GM21447 (cell line): ENCODE data around the gene FOLH1.
"Not testable (repeated sequence)": the region's sequence is repeated elsewhere in the genome, so short reads cannot be mapped to it uniquely, and the experiment has no call there.

ENCODE experiments used
- ATAC-seq: cut with Tn5 transposase; IDR thresholded peaks from one replicate; pipeline ENCODE4 v1.9.1; 2021; ENCODE audit not compliant: unreplicated experiment

The FOLH1 gene

GRCh38 chr11:49184756-49185155 lies 23.6 kb downstream of the FOLH1 start:
- ATAC-seq = not testable (repeated sequence)

DNA sequence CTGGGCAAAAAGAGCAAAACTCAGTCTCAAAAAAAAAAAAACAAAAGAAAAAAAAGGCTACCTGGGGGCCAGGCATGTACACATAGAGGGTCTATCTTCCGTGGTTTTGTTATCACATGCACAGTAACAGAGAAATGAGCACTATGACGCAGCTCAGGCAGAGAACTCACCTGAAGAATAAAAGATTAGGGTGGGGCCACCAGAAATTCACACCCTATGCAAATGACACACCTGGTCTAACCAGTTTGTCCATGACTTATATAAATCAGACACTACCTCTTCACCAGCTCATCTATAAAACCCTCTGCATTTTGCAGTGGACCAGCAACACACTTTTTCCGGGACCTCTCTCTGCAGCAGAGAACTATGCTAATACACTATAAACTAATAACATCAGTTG lies 30.5 kb downstream of the FOLH1 start:
- ATAC-seq = not testable (repeated sequence)

DNA sequence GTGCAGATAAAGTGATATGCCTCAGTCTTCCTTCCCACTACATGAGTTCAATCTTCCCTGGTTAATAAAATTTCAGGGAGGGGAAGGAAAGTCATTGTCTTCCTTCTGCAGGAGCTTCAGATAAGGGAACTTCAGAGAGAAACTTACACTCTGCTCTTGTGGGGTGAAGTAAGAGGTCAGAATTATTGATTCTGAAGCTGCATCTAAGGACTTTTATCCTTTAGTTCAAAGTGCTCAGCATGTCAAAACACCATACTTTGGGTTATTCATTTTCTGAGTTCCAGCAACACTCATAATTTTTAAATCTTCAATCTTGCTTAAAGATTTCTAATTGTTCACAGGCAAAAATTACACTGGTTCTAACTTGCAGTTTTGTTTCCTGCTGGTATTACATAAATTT lies 33.0 kb downstream of the FOLH1 start:
- not testable (repeated sequence) for ATAC-seq

- not testable (repeated sequence) for ATAC-seq
Measured at GRCh38 chr11:49174691-49175366, 33.6 kb downstream of the FOLH1 start.

DNA sequence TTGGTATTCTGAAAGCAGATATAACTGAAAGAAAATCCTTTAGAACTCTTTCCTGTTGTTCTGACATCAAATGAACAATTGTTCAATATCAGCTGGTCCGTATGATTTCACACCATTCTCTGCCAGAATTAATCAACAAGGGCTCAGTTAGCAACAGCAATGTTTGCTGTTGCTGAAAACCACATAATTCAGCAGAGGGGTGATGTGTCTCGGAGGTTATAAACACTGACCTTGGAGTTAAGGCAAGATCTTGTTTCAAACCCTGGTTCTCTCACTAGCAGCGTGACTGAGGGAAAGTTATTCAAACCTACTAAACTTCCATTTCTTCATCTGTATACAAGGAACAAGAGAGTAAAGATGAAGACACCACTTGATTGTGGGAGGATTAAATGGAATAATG lies 36.8 kb downstream of the FOLH1 start:
- ATAC-seq = not testable (repeated sequence)

- ATAC-seq = not testable (repeated sequence)
Measured at GRCh38 chr11:49169579-49169978, 38.8 kb downstream of the FOLH1 start.

DNA sequence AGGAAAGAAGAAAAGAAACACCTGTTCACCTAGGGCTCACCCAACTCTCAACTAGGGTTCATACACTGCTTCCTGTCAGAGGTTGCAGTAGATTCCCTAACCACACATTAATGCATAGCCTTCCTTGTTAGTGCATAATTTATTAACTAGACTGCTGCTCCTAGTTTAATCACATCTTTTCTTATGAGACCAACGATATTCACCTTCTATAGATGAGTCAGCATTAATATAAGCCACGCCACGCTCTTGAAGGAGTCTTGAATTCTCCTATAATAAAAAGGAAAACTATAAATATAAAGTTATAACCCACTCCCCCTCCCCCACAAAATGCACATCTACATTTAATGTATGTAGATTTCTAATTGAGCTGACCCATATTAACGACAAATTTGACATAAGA lies 39.4 kb downstream of the FOLH1 start:
- ATAC-seq = not testable (repeated sequence)

DNA sequence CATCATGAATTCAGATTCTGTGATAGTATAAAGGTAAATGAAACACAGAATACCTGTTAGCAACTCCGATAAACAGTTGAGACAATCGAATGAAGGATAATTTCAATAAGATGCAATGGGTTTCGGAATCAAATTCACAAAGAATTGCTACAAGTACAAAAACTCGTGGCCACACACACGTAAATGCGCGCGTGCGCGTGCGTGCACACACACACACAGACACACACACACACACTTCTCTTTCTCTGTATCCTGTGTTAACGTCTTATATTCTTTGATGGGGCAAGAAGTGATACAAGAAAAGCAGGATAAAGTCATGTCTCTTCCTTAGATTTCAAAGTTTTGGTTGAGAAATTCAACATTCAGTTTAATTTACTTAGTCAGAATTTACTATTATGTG lies 57.2 kb downstream of the FOLH1 start:
- no peak for ATAC-seq

DNA sequence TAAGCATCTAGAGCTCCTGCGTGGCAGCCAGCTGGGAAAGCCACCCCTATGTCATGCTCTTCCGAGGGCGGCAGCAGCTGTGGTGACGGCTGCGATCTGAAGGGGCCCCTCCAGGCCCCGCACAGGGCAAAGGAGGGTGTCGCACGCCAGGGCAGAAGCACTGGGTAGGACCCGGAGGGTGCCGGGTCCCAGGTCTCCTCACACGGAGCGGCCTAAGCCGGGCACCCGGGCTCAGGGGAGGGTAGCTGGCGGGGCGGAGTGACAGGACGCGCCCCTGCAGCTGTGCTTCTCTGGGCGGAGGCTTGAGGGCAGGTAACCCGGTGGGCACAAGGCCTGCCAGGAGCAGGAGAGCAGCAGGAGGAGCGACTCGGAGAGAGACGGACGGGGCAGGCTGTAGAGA lies 106.0 kb downstream of the FOLH1 start:
- not testable (repeated sequence) for ATAC-seq
